Progenitor cell of endocrine pancreas (in vitro differentiated cells): ENCODE data around the gene MIA. TPM values are rescaled to one million over a fixed set of nuclear protein-coding genes. Genes with fewer than 3 reads are reported as not detected.

Experiments
- DNase-seq: peaks from one replicate; pipeline ENCODE4 v3.0.0; 2021; ENCODE audit warnings: low spot score; ENCODE audit not compliant: unreplicated experiment
- H3K27ac Mint-ChIP-seq: 2 replicates; pipeline ENCODE4 v1.8.0; 2021; ENCODE audit warnings: mild to moderate bottlenecking, moderate library complexity, mixed read lengths
- H3K27me3 Mint-ChIP-seq: 2 replicates; pipeline ENCODE4 v1.8.0; 2021; ENCODE audit warnings: mixed read lengths
- H3K36me3 Mint-ChIP-seq: 2 replicates; pipeline ENCODE4 v1.8.0; 2022; ENCODE audit warnings: mixed read lengths; ENCODE audit not compliant: insufficient read depth
- H3K4me1 Mint-ChIP-seq: 2 replicates; pipeline ENCODE4 v1.8.0; 2021; ENCODE audit warnings: low read depth, mixed read lengths
- H3K4me3 Mint-ChIP-seq: 2 replicates; pipeline ENCODE4 v1.8.0; 2021; ENCODE audit warnings: low read depth, mild to moderate bottlenecking, moderate library complexity, mixed read lengths
- H3K9me3 Mint-ChIP-seq: 2 replicates; pipeline ENCODE4 v1.8.0; 2021; ENCODE audit warnings: low read depth, mixed read lengths
- total RNA-seq: library from RNA; stranded (reverse); gene quantifications from 2 replicates; pipeline ENCODE4 v1.2.1, GENCODE V29; 2021
- TF ChIP-seq, protein P1 (sequence below): fragments of 200-600 bp; sonication (generic); IDR thresholded peaks from one replicate; pipeline ENCODE4 v1.5.0; 2021; ENCODE audit warnings: antibody characterized with exemption, mild to moderate bottlenecking; ENCODE audit not compliant: unreplicated experiment

Gene MIA
- total RNA-seq, 1 donor from 2014 or later = 8.5 TPM

DNA sequence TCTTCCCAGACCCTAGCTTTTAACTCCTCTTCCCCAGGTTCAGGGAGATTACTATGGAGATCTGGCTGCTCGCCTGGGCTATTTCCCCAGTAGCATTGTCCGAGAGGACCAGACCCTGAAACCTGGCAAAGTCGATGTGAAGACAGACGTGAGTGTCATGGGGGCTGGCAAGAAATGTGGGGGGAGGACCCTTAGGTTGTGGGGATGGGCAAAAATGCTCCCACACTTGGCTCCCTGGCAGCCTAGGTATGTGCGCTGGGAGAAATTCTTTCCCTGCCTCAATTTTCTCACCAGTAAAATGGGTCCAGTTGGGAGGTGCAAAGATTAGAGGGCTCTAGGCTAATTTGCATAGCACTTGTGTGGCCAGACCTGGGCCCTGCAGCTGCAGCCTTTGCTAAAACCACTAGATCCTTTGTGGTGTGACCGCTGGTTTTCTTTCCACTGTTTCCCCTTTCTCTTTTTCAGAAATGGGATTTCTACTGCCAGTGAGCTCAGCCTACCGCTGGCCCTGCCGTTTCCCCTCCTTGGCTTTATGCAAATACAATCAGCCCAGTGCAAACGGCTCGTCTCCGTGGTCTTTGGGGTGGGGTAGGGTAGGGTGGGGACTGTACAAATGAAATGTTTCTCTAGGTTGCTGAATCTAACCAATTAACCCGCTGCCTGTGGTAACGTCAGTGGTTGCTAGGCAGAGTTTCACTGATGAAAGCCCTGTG lies 1.8 kb downstream of the MIA start:
- Mint-ChIP-seq H3K4me3 (peak overlapping the region; percentile 82), H3K27ac (peak overlapping the region; percentile 100), H3K9me3 (no peaks in the 10 kb centered on the region), H3K27me3 (no peaks in the 10 kb centered on the region), H3K4me1 (peaks cover 10% of the 10 kb centered on the region), H3K36me3 (peaks cover 5% of the 10 kb centered on the region)
- TF ChIP-seq, protein P1, sequence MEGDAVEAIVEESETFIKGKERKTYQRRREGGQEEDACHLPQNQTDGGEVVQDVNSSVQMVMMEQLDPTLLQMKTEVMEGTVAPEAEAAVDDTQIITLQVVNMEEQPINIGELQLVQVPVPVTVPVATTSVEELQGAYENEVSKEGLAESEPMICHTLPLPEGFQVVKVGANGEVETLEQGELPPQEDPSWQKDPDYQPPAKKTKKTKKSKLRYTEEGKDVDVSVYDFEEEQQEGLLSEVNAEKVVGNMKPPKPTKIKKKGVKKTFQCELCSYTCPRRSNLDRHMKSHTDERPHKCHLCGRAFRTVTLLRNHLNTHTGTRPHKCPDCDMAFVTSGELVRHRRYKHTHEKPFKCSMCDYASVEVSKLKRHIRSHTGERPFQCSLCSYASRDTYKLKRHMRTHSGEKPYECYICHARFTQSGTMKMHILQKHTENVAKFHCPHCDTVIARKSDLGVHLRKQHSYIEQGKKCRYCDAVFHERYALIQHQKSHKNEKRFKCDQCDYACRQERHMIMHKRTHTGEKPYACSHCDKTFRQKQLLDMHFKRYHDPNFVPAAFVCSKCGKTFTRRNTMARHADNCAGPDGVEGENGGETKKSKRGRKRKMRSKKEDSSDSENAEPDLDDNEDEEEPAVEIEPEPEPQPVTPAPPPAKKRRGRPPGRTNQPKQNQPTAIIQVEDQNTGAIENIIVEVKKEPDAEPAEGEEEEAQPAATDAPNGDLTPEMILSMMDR = no peak
- DNase-seq = peak; percentile 79

- Mint-ChIP-seq H3K4me3 (peak overlapping the region; percentile 82), H3K27me3 (no peaks in the 10 kb centered on the region), H3K4me1 (peaks cover 10% of the 10 kb centered on the region), H3K36me3 (peaks cover 7% of the 10 kb centered on the region), H3K9me3 (no peaks in the 10 kb centered on the region), H3K27ac (peak overlapping the region; percentile 100)
- TF ChIP-seq, protein P1 = no peak
- DNase-seq = no peak
Observed at GRCh38 chr19:40777645-40777936, 2.3 kb downstream of the MIA start.

- Mint-ChIP-seq H3K27ac (peak within 1 kb of the TSS; percentile 100), H3K9me3 (no peaks in the 10 kb centered on the region), H3K4me3 (peak within 1 kb of the TSS; percentile 82)
Observed at GRCh38 chr19:40777937-40778705, 2.8 kb downstream of the MIA start, which contains the start of gene RAB4B. Gene RAB4B, plus strand, starts transcription at chr19:40778247. Its CDS starts 129 bp downstream, at chr19:40778376.

DNA sequence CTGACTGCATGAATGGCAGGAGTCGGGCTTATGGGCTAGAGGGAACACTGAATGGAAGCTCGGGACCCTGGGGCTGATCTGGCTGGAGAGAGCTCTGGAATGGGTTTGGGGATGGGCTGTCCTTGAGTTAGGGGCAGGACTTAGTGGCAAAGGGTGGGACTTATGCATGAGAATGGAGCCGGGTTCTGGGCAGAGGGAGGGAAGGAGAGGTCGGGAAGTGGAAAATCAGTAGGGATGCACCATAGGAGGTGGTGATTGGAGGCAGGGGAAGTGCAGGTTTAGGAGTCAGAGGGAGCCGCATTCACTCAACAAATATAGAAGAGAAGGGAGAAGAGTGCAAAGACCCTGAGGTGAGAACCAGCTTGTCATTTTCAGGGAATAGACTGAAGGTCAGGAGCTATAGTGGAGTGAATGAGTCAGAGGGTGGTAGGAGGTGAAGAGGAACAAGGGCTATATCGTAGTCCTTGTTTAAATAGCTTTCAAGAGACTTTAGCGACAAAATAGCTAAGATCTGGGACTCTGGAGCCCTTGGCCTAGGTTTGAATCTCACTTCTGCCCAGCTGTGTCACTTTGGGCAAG lies 3.5 kb downstream of the MIA start:
- H3K9me3 Mint-ChIP-seq = no peaks in the 10 kb centered on the region
- DNase-seq = no peak
- TF ChIP-seq, protein P1 = no peak

More at GRCh38 chr19:40777937-40778705, 2.8 kb downstream of the MIA start, which contains the start of gene RAB4B:
- Mint-ChIP-seq H3K4me1 (peaks cover 10% of the 10 kb centered on the region), H3K36me3 (peaks cover 7% of the 10 kb centered on the region), H3K27me3 (no peaks in the 10 kb centered on the region)
- TF ChIP-seq, protein P1 = no peak
- peak; percentile 100 for DNase-seq

GRCh38 chr19:40780582-40780981 lies 5.3 kb downstream of the MIA start:
- peaks cover 7% of the 10 kb centered on the region for H3K36me3 Mint-ChIP-seq
- H3K27ac Mint-ChIP-seq = no peak overlapping the region
- H3K4me3 Mint-ChIP-seq = peak overlapping the region; percentile 6
- H3K27me3 Mint-ChIP-seq = no peaks in the 10 kb centered on the region
- H3K9me3 Mint-ChIP-seq = no peaks in the 10 kb centered on the region
- no peak for DNase-seq
- TF ChIP-seq, protein P1 = no peak
- H3K4me1 Mint-ChIP-seq = peaks cover 10% of the 10 kb centered on the region

More for the DNA sequence above, 3.5 kb downstream of the MIA start:
- H3K27me3 Mint-ChIP-seq = no peaks in the 10 kb centered on the region
- peak overlapping the region; percentile 82 for H3K4me3 Mint-ChIP-seq
- H3K36me3 Mint-ChIP-seq = peaks cover 7% of the 10 kb centered on the region
- peaks cover 10% of the 10 kb centered on the region for H3K4me1 Mint-ChIP-seq
- H3K27ac Mint-ChIP-seq = peak overlapping the region; percentile 100
